H1 (cell line): ENCODE results near the gene MT1X. TPM values are rescaled to one million over a fixed set of nuclear protein-coding genes. Genes with fewer than 3 reads are reported as not detected.

Experiments
- CTCF ChIA-PET: fragments of 300-600 bp; sonication (Branson Sonifier 250); formaldehyde crosslinking; loops from one replicate; lab custom pipeline; 2021; ENCODE audit not compliant: partially characterized antibody; lab: Charles Lee
- POLR2A ChIA-PET: fragments of 300-600 bp; sonication (Branson Sonifier 250); formaldehyde crosslinking; loops from one replicate; lab custom pipeline; 2021; ENCODE audit warnings: inconsistent platforms; ENCODE audit not compliant: partially characterized antibody; lab: Charles Lee
- DNase-seq, 2 experiments: peaks; one replicate each; pipeline versions ENCODE4 v3.0.0 to v3.0.0-alpha.2; 2010 to 2022; ENCODE audit warnings: low spot score in 2 of 2, low read depth in 1 of 2, mixed read lengths in 1 of 2
- FAIRE-seq: peaks from 2 replicates; lab custom pipeline; 2011; peaks lifted over from hg19 to GRCh38; lab: Jason Lieb, UNC
- H2AFZ ChIP-seq: 2 replicates; pipeline ENCODE4 v1.8.1; 2012; ENCODE audit warnings: low read length, inconsistent platforms
- H2AK5ac ChIP-seq: 2 replicates; pipeline ENCODE4 v1.6.1; 2013; ENCODE audit warnings: low read depth, low read length
- H2BK120ac ChIP-seq: replicated peaks from 2 replicates; pipeline ENCODE3; 2013; ENCODE audit warnings: low read depth, low read length, inconsistent platforms
- H2BK12ac ChIP-seq: 2 replicates; pipeline ENCODE4 v1.6.1; 2013; ENCODE audit warnings: low read depth, low read length
- H2BK15ac ChIP-seq: 2 replicates; pipeline ENCODE4 v1.6.1; 2013; ENCODE audit warnings: low read length
- H2BK20ac ChIP-seq: 2 replicates; pipeline ENCODE4 v1.6.1; 2013; ENCODE audit warnings: low read length
- H2BK5ac ChIP-seq: 2 replicates; pipeline ENCODE4 v1.6.1; 2013; ENCODE audit warnings: low read depth, low read length
- H3K14ac ChIP-seq: 2 replicates; pipeline ENCODE4 v1.6.1; 2013; ENCODE audit warnings: inconsistent platforms; ENCODE audit not compliant: insufficient read length
- H3K18ac ChIP-seq: 2 replicates; pipeline ENCODE4 v1.6.1; 2013; ENCODE audit warnings: low read length; ENCODE audit errors: extremely low read depth
- H3K23ac ChIP-seq: 2 replicates; pipeline ENCODE4 v1.6.1; 2013; ENCODE audit warnings: inconsistent platforms; ENCODE audit not compliant: insufficient read length
- H3K23me2 ChIP-seq: 2 replicates; pipeline ENCODE4 v1.6.1; 2013; ENCODE audit warnings: low read depth, low read length
- H3K27ac ChIP-seq: 2 replicates; pipeline ENCODE4 v1.6.1; 2011; ENCODE audit warnings: low read depth, low read length, inconsistent platforms
- H3K27me3 ChIP-seq, 4 experiments: replicated peaks in 1 of 4; 1 replicate in 1 of 4; 2 replicates in 3 of 4; pipeline versions ENCODE4 v1.6.1 to v1.8.1; 2011 to 2013; ENCODE audit warnings: low read length in 3 of 4, mild to moderate bottlenecking in 3 of 4, inconsistent platforms in 2 of 4, mixed read lengths in 2 of 4, moderate library complexity in 1 of 4; ENCODE audit not compliant: control insufficient read depth in 3 of 4, insufficient read depth in 3 of 4; ENCODE audit errors: extremely low read depth in 1 of 4
- H3K36me3 ChIP-seq, 4 experiments: 2 replicates each; pipeline versions ENCODE4 v1.6.1 to v1.8.1; 2011 to 2013; ENCODE audit warnings: mild to moderate bottlenecking in 4 of 4, low read length in 3 of 4, moderate library complexity in 2 of 4, control low read depth in 1 of 4, inconsistent platforms in 1 of 4; ENCODE audit not compliant: insufficient read depth in 4 of 4, control insufficient read depth in 2 of 4
- H3K4ac ChIP-seq: replicated peaks from 2 replicates; pipeline ENCODE3; 2013; ENCODE audit warnings: low read length, low read depth, mixed read lengths, inconsistent platforms; ENCODE audit not compliant: insufficient read length
- H3K4me1 ChIP-seq, 4 experiments: replicated peaks in 1 of 4; 1 replicate in 1 of 4; 2 replicates in 3 of 4; pipeline versions ENCODE4 v1.6.1 to v1.8.1; 2011 to 2013; ENCODE audit warnings: low read length in 3 of 4, inconsistent platforms in 2 of 4, mixed read lengths in 1 of 4; ENCODE audit not compliant: insufficient read depth in 4 of 4, control insufficient read depth in 3 of 4
- H3K4me2 ChIP-seq, 2 experiments: 2 replicates each; pipeline versions ENCODE4 v1.6.1 to v1.8.1; 2011 to 2013; ENCODE audit warnings: low read depth in 2 of 2, low read length in 2 of 2, control low read depth in 1 of 2, inconsistent platforms in 1 of 2, mild to moderate bottlenecking in 1 of 2; ENCODE audit not compliant: insufficient read depth in 1 of 2
- H3K4me3 ChIP-seq, 4 experiments: fragments of 200-600, 300-600 bp in 1 of 4; sonication (generic), shearing (Covaris generic), sonication (Bioruptor Twin) in 1 of 4; 2 replicates each; pipeline versions ENCODE4 v1.5.1 to v1.8.1; 2011 to 2016; ENCODE audit warnings: low read length in 4 of 4, low read depth in 3 of 4, control low read depth in 2 of 4, inconsistent platforms in 2 of 4, mild to moderate bottlenecking in 2 of 4, mixed read lengths in 1 of 4, moderate library complexity in 1 of 4; ENCODE audit not compliant: insufficient read depth in 2 of 4; ENCODE audit errors: extremely low read depth in 1 of 4
- H3K56ac ChIP-seq: replicated peaks from 2 replicates; pipeline ENCODE3; 2013; ENCODE audit warnings: low read depth, mild to moderate bottlenecking, mixed read lengths, low read length, inconsistent platforms; ENCODE audit not compliant: insufficient read length
- H3K79me1 ChIP-seq: 2 replicates; pipeline ENCODE4 v1.6.1; 2013; ENCODE audit warnings: low read depth, low read length, control low read depth
- H3K79me2 ChIP-seq, 2 experiments: 2 replicates each; pipeline versions ENCODE4 v1.6.1 to v1.8.1; 2012 to 2013; ENCODE audit warnings: low read length in 2 of 2, mild to moderate bottlenecking in 2 of 2, inconsistent platforms in 1 of 2; ENCODE audit not compliant: insufficient read depth in 2 of 2, control insufficient read depth in 1 of 2
- H3K9ac ChIP-seq, 4 experiments: replicated peaks in 1 of 4; 1 replicate in 1 of 4; 2 replicates in 3 of 4; pipeline versions ENCODE4 v1.6.1 to v1.8.1; 2011 to 2013; ENCODE audit warnings: low read depth in 3 of 4, low read length in 3 of 4, control low read depth in 2 of 4, mild to moderate bottlenecking in 2 of 4, moderate library complexity in 2 of 4, inconsistent platforms in 1 of 4; ENCODE audit errors: extremely low read depth in 1 of 4
- H3K9me3 ChIP-seq, 2 experiments: 2 replicates each; pipeline versions ENCODE4 v1.6.1 to v1.8.1; 2012 to 2013; ENCODE audit warnings: mild to moderate bottlenecking in 2 of 2, moderate library complexity in 2 of 2, control low read depth in 1 of 2, inconsistent platforms in 1 of 2, low read depth in 1 of 2, low read length in 1 of 2, mixed read lengths in 1 of 2; ENCODE audit not compliant: insufficient read depth in 2 of 2
- H4K20me1 ChIP-seq, 2 experiments: replicated peaks in 1 of 2; 2 replicates each; pipeline versions ENCODE3 to v1.8.1; 2011 to 2013; ENCODE audit warnings: inconsistent platforms in 2 of 2, low read length in 2 of 2, mild to moderate bottlenecking in 1 of 2; ENCODE audit not compliant: insufficient read depth in 2 of 2, control insufficient read depth in 1 of 2
- H4K5ac ChIP-seq: 2 replicates; pipeline ENCODE4 v1.6.1; 2013; ENCODE audit warnings: low read length, low read depth, mixed read lengths, inconsistent platforms; ENCODE audit not compliant: insufficient read length
- H4K8ac ChIP-seq: 2 replicates; pipeline ENCODE4 v1.8.0; 2013; ENCODE audit warnings: mild to moderate bottlenecking, moderate library complexity, low read length, inconsistent platforms; ENCODE audit not compliant: insufficient read depth; ENCODE audit errors: extremely low read depth
- H4K91ac ChIP-seq: replicated peaks from 2 replicates; pipeline ENCODE3; 2013; ENCODE audit warnings: low read length, mixed read lengths, inconsistent platforms; ENCODE audit not compliant: insufficient read length
- CEBPB ChIP-seq: IDR thresholded peaks from 2 replicates; pipeline ENCODE4 v1.6.1; 2012; ENCODE audit warnings: low read depth, low read length
- CTBP2 ChIP-seq: IDR thresholded peaks from 2 replicates; pipeline ENCODE4 v1.7.0; 2011; ENCODE audit warnings: borderline replicate concordance, mild to moderate bottlenecking, moderate library complexity, mixed read lengths, low read length; ENCODE audit not compliant: insufficient read depth, insufficient read length
- E2F6 ChIP-seq: IDR thresholded peaks from 2 replicates; pipeline ENCODE4 v1.6.1; 2012; ENCODE audit warnings: inconsistent platforms
- KDM4A ChIP-seq: IDR thresholded peaks from one replicate; pipeline ENCODE4 v1.7.1; 2012; ENCODE audit warnings: low read depth, mild to moderate bottlenecking, moderate library complexity, low read length, inconsistent platforms; ENCODE audit not compliant: severe bottlenecking
- PHF8 ChIP-seq: fragments of 200-600 bp; sonication (generic); conservative IDR thresholded peaks from 2 replicates; pipeline ENCODE4 v1.7.1; 2012; ENCODE audit warnings: low read depth, mild to moderate bottlenecking, inconsistent platforms, low read length, moderate library complexity
- RBBP5 ChIP-seq: IDR thresholded peaks from 2 replicates; pipeline ENCODE4 v1.7.1; 2012; ENCODE audit warnings: low read depth, mild to moderate bottlenecking, inconsistent platforms, low read length, moderate library complexity, borderline replicate concordance
- SIX5 ChIP-seq: IDR thresholded peaks from 2 replicates; pipeline ENCODE4 v1.6.1; 2011; ENCODE audit warnings: mild to moderate bottlenecking, low read depth, low read length
- SP1 ChIP-seq: IDR thresholded peaks from 2 replicates; pipeline ENCODE4 v1.6.1; 2011; ENCODE audit warnings: low read depth, low read length
- SUZ12 ChIP-seq: fragments of 200-600 bp; sonication (generic); IDR thresholded peaks from 2 replicates; pipeline ENCODE4 v1.6.1; 2012; ENCODE audit warnings: mild to moderate bottlenecking, inconsistent platforms, low read length, moderate library complexity, mixed read lengths
- WGBS, 2 experiments: shearing (Covaris generic) in 1 of 2; methylation state at CpG; one replicate each; pipeline versions ENCODE4 v1.1.6 to v1.1.7; 2013 to 2015; ENCODE audit warnings: low lambda C conversion rate in 2 of 2, mixed read lengths in 2 of 2, inconsistent platforms in 1 of 2, low coverage in 1 of 2, missing lambda C conversion rate in 1 of 2; ENCODE audit not compliant: insufficient replicate concordance in 2 of 2, insufficient coverage in 1 of 2, insufficient read length in 1 of 2; ENCODE audit errors: extremely low coverage in 1 of 2, missing lambda C conversion rate in 1 of 2; 5-methylcytosine and 5-hydroxymethylcytosine counted together
- polyA plus RNA-seq, 7 experiments: library from polyadenylated mRNA; depleted of rRNA in 3 of 7; stranded (reverse) in 5 of 7; unstranded in 2 of 7; fragments of >200 nt in 5 of 7; fragments of 200-250 nt in 2 of 7; gene quantifications; 1 replicate in 5 of 7; 2 replicates in 1 of 7; 4 replicates in 1 of 7; pipeline versions ENCODE4 v1.2.1 to v1.2.3, GENCODE V29; 2011 to 2013; ENCODE audit warnings: missing spikeins in 2 of 7, mixed read lengths in 2 of 7
- total RNA-seq: library from RNA; stranded (reverse); fragmentation: NEBNext Ultra II Directional; extraction: Animal tissue kit (Norgen Biotek cat#: 25700); gene quantifications from 2 replicates; pipeline ENCODE4 v1.2.1, GENCODE V29; 2021

Gene MT1X
- total and polyA plus RNA-seq, 2 of the 8 experiments (the other 6 are each of a cell fraction or from before 2014, with no cell fraction given), result 52.4 to 1,060 TPM

- POLR2A ChIA-PET, result interaction anchor here (1.9 to 9.1 kb wide), 4 partner anchors 12 to 32 kb away, joined by 9 to 74 read pairs (median 24); partner anchors contain the start of genes MT1A, MT1E, MT1G and MT1H
- TF ChIP-seq PHF8, result no peak; the same call in 1 of the 2 replicates
- peak; percentile 81 for TF ChIP-seq KDM4A
- TF ChIP-seq SIX5, result no peak
- TF ChIP-seq SP1, result 0 out of 2 replicates have a peak, but pooled peaks have one; percentile 7
- TF ChIP-seq SUZ12, result peak; percentile 41; the same call in 1 of the 2 replicates
- peak; percentile 66 for TF ChIP-seq CEBPB
- peak; percentile 63 for TF ChIP-seq CTBP2
- TF ChIP-seq RBBP5, result 0 out of 2 replicates have a peak, but pooled peaks have one; percentile 34
- TF ChIP-seq E2F6, result 0 out of 2 replicates have a peak, but pooled peaks have one; percentile 14
Observed at GRCh38 chr16:56657555-56658326, 24.5 kb upstream of the MT1X start, which contains the start of gene MT1F. MT1F (plus strand) TSS chr16:56657959; CDS start chr16:56658059, 100 bp downstream.

More at GRCh38 chr16:56657555-56658326, 24.5 kb upstream of the MT1X start, which contains the start of gene MT1F:
- no peak within 1 kb of the TSS for H2BK120ac ChIP-seq
- no peaks in the 10 kb centered on the region for H3K79me1 ChIP-seq
- no peak within 1 kb of the TSS for H3K4ac ChIP-seq
- no peak within 1 kb of the TSS for H4K91ac ChIP-seq
- H3K4me3 ChIP-seq, result peak within 1 kb of the TSS; percentile 52 to 76 (median 54)
- H3K9me3 ChIP-seq, result no peaks in the 10 kb centered on the region
- H3K79me2 ChIP-seq, result no peaks in the 10 kb centered on the region
- H3K14ac ChIP-seq, result no peak within 1 kb of the TSS
- peaks cover 10% of the 10 kb centered on the region; the same call in 1 of the 2 replicates for H3K23me2 ChIP-seq
- peak; percentile 64 to 86 for DNase-seq
- H3K27ac ChIP-seq, result no peak within 1 kb of the TSS
- H3K23ac ChIP-seq, result no peak within 1 kb of the TSS
- H3K56ac ChIP-seq, result no peak within 1 kb of the TSS
- no peak for FAIRE-seq
- no peak within 1 kb of the TSS for H4K5ac ChIP-seq
- H2AFZ ChIP-seq, result peak within 1 kb of the TSS; percentile 76; the same call in 1 of the 2 replicates
- H2BK20ac ChIP-seq, result no peak within 1 kb of the TSS
- H3K36me3 ChIP-seq, result no peaks in the 10 kb centered on the region
- no peak within 1 kb of the TSS; the same call in 1 of the 2 replicates for H2BK15ac ChIP-seq
- H3K18ac ChIP-seq, result peak within 1 kb of the TSS; percentile 75; the same call in 1 of the 2 replicates
- peaks cover 0 to 12% (median 5%) of the 10 kb centered on the region in 4 experiments; a peak in 6 of 7 replicates for H3K4me1 ChIP-seq
- H3K27me3 ChIP-seq, result peaks cover 39 to 68% (median 62%) of the 10 kb centered on the region in 4 experiments
- WGBS, 2 experiments, result 1% methylated on average over 29 of the region's 46 CpGs; no CpG with 5 or more reads in 1 of the 2 experiments
- peaks cover 0 to 5% of the 10 kb centered on the region in 2 experiments for H4K20me1 ChIP-seq
- no peak within 1 kb of the TSS for H2AK5ac ChIP-seq
- CTCF ChIA-PET, result interaction anchor here (1.0 to 1.4 kb wide), 3 partner anchors 11 to 57 kb away, joined by 3 read pairs; no protein-coding TSS in a partner anchor
- H2BK5ac ChIP-seq, result peak within 1 kb of the TSS; percentile 72; the same call in 1 of the 2 replicates
- H3K9ac ChIP-seq, result peak within 1 kb of the TSS in 1 of 4 experiments; percentile 41; a peak in 3 of 7 replicates
- peak within 1 kb of the TSS; percentile 89 to 97 for H3K4me2 ChIP-seq
- no peak within 1 kb of the TSS; the same call in 1 of the 2 replicates for H4K8ac ChIP-seq
- H2BK12ac ChIP-seq, result peak within 1 kb of the TSS; percentile 55; the same call in 1 of the 2 replicates
